HCT116 (cell line): ENCODE data around the gene KRTAP12-2. TPM values are rescaled to one million over a fixed set of nuclear protein-coding genes. Genes with fewer than 3 reads are reported as not detected.

Experiments used
- ATAC-seq: fragments of 200-7000 bp; cut with Tn5 transposase; 2 replicates; pipeline ENCODE4 v1.9.1; 2020; ENCODE audit warnings: mild to moderate bottlenecking, moderate library complexity
- BruUV-seq: library from RNA; stranded (reverse); fragments of 400-500 nt; replicated peaks from 2 replicates; lab custom pipeline; 2021; lab: Mats Ljungman, UMichigan
- CTCF ChIA-PET: fragments of 300-600 bp; sonication (Branson Sonifier 250); formaldehyde crosslinking; loops from one replicate; lab custom pipeline; 2021; ENCODE audit warnings: antibody characterized with exemption; lab: Charles Lee
- POLR2A ChIA-PET: fragments of 300-600, 350-600 bp; sonication (Branson Sonifier 250); formaldehyde crosslinking; loops from one replicate; lab custom pipeline; 2021; ENCODE audit warnings: antibody characterized with exemption; lab: Charles Lee
- RAD21 ChIA-PET, 2 experiments: fragments of 300-600 bp; sonication (Branson Sonifier 250); formaldehyde crosslinking; loops; one replicate each; lab custom pipeline; 2023; ENCODE audit warnings: low total read pairs in 2 of 2; ENCODE audit not compliant: uncharacterized antibody in 2 of 2, unreplicated experiment in 2 of 2, low non-redundant PET in 1 of 2; lab: Charles Lee
- DNase-seq: peaks from one replicate; pipeline ENCODE4 v3.0.0-alpha.2; 2010; ENCODE audit warnings: low read depth, low spot score
- H2AFZ ChIP-seq: fragments of 200-600 bp; shearing (Covaris generic), sonication (generic); 2 replicates; pipeline ENCODE4 v1.6.1; 2017; ENCODE audit warnings: low read depth, mixed run types, mixed read lengths, antibody characterized with exemption, low read length; ENCODE audit not compliant: poor library complexity, severe bottlenecking
- H3K27ac ChIP-seq: 2 replicates; pipeline ENCODE4 v1.5.1; 2012; ENCODE audit warnings: low read depth, low read length
- H3K27me3 ChIP-seq: fragments of 200-600 bp; sonication (generic); 2 replicates; pipeline ENCODE4 v1.6.1; 2016; ENCODE audit warnings: mixed run types, low read length, mixed read lengths; ENCODE audit not compliant: insufficient read depth
- H3K36me3 ChIP-seq, 2 experiments: fragments of 200-500 bp in 1 of 2; fragments of 200-600 bp in 1 of 2; sonication (Bioruptor generic) in 1 of 2; sonication (generic) in 1 of 2; 2 replicates each; pipeline versions ENCODE4 v1.5.1 to v1.6.1; 2014 to 2016; ENCODE audit warnings: low read length in 2 of 2, inconsistent platforms in 1 of 2, mixed read lengths in 1 of 2, mixed run types in 1 of 2; ENCODE audit not compliant: insufficient read depth in 2 of 2, control insufficient read depth in 1 of 2
- H3K4me1 ChIP-seq, 2 experiments: fragments of 200-600 bp in 1 of 2; sonication (generic) in 1 of 2; 2 replicates each; pipeline versions ENCODE4 v1.5.1 to v1.6.1; 2012 to 2017; ENCODE audit warnings: low read length in 2 of 2, inconsistent platforms in 1 of 2, mild to moderate bottlenecking in 1 of 2, mixed read lengths in 1 of 2, mixed run types in 1 of 2, moderate library complexity in 1 of 2; ENCODE audit not compliant: insufficient read depth in 2 of 2, control insufficient read depth in 1 of 2
- H3K4me2 ChIP-seq: fragments of 200-600 bp; sonication (generic); 2 replicates; pipeline ENCODE4 v1.6.1; 2017; ENCODE audit warnings: mixed run types, low read length, mixed read lengths
- H3K4me3 ChIP-seq, 2 experiments: fragments of 200-600 bp in 1 of 2; sonication (generic) in 1 of 2; replicated peaks in 1 of 2; 2 replicates each; pipeline ENCODE4 v1.5.1; 2011 to 2016; ENCODE audit warnings: low read length in 2 of 2, control low read depth in 1 of 2, low read depth in 1 of 2, mild to moderate bottlenecking in 1 of 2, mixed read lengths in 1 of 2, mixed run types in 1 of 2
- H3K79me2 ChIP-seq: fragments of 200-600 bp; sonication (generic); 2 replicates; pipeline ENCODE4 v1.6.1; 2017; ENCODE audit warnings: mild to moderate bottlenecking, mixed run types, low read length, moderate library complexity, mixed read lengths; ENCODE audit not compliant: insufficient read depth
- H3K9ac ChIP-seq: fragments of 200-600 bp; sonication (generic); 2 replicates; pipeline ENCODE4 v1.6.1; 2016; ENCODE audit warnings: low read length, mixed read lengths
- H3K9me2 ChIP-seq: fragments of 200-600 bp; sonication (generic), shearing (Covaris generic); 2 replicates; pipeline ENCODE4 v1.6.1; 2017; ENCODE audit warnings: mixed run types, mild to moderate bottlenecking, moderate library complexity; ENCODE audit not compliant: insufficient read depth
- H3K9me3 ChIP-seq, 2 experiments: fragments of 200-500 bp in 1 of 2; fragments of 200-600 bp in 1 of 2; sonication (Bioruptor generic) in 1 of 2; sonication (generic) in 1 of 2; 2 replicates each; pipeline ENCODE4 v1.6.1; 2014 to 2017; ENCODE audit warnings: low read length in 2 of 2, mixed read lengths in 2 of 2, inconsistent platforms in 1 of 2, low read depth in 1 of 2, mild to moderate bottlenecking in 1 of 2, mixed run types in 1 of 2, moderate library complexity in 1 of 2; ENCODE audit not compliant: control insufficient read depth in 1 of 2, insufficient read depth in 1 of 2
- H4K20me1 ChIP-seq: fragments of 200-600 bp; sonication (generic), shearing (Covaris generic); 2 replicates; pipeline ENCODE4 v1.6.1; 2017; ENCODE audit warnings: mixed run types, mild to moderate bottlenecking, moderate library complexity; ENCODE audit not compliant: insufficient read depth
- CBX3 ChIP-seq: IDR thresholded peaks from 2 replicates; pipeline ENCODE4 v1.6.1; 2012; ENCODE audit warnings: low read depth
- EGR1 ChIP-seq: IDR thresholded peaks from 2 replicates; pipeline ENCODE4 v1.6.1; 2012; ENCODE audit warnings: low read depth
- ELF1 ChIP-seq: IDR thresholded peaks from 2 replicates; pipeline ENCODE4 v1.6.1; 2012; ENCODE audit warnings: low read depth, borderline replicate concordance
- EZH2 ChIP-seq: fragments of 200-600 bp; sonication (generic); IDR thresholded peaks from 2 replicates; pipeline ENCODE4 v1.6.1; 2017; ENCODE audit warnings: antibody characterized with exemption, mixed run types
- EZH2phosphoT487 ChIP-seq: fragments of 200-600 bp; IDR thresholded peaks from 2 replicates; pipeline ENCODE4 v1.6.1; 2018; ENCODE audit warnings: antibody characterized with exemption, borderline replicate concordance
- FOSL1 ChIP-seq: IDR thresholded peaks from 2 replicates; pipeline ENCODE4 v1.6.1; 2012; ENCODE audit warnings: low read depth
- POLR2A ChIP-seq: IDR thresholded peaks from 2 replicates; pipeline ENCODE4 v1.7.0; 2011; ENCODE audit warnings: borderline replicate concordance; ENCODE audit not compliant: insufficient read depth, insufficient read length; ENCODE audit errors: extremely low read depth
- POLR2AphosphoS5 ChIP-seq: IDR thresholded peaks from 2 replicates; pipeline ENCODE4 v1.6.1; 2011; ENCODE audit warnings: mild to moderate bottlenecking, low read depth, low read length, moderate library complexity
- RAD21 ChIP-seq: IDR thresholded peaks from 2 replicates; pipeline ENCODE4 v1.6.1; 2012; ENCODE audit warnings: low read depth, mild to moderate bottlenecking
- SIN3A ChIP-seq: IDR thresholded peaks from 2 replicates; pipeline ENCODE4 v1.6.1; 2012; ENCODE audit warnings: low read depth
- SP1 ChIP-seq: IDR thresholded peaks from 2 replicates; pipeline ENCODE4 v1.6.1; 2012; ENCODE audit warnings: low read depth
- SRF ChIP-seq: IDR thresholded peaks from 2 replicates; pipeline ENCODE4 v1.6.1; 2012; ENCODE audit warnings: low read depth
- ZFX ChIP-seq: fragments of 450-650 bp; IDR thresholded peaks from 2 replicates; pipeline ENCODE4 v1.6.1; 2017
- intact Hi-C: fragments of 100-400 bp; cut with micrococcal nuclease; formaldehyde crosslinking; loops from 2 replicates; pipeline ENCODE4 v1.10.0; 2022
- total RNA-seq: library from RNA; stranded (reverse); gene quantifications from one replicate; pipeline ENCODE4 v1.2.1, GENCODE V29; 2021; ENCODE audit not compliant: unreplicated experiment
- TF ChIP-seq, protein P1 (sequence below): IDR thresholded peaks from 2 replicates; pipeline ENCODE4 v1.6.1; 2011; ENCODE audit warnings: mild to moderate bottlenecking, low read length, moderate library complexity; ENCODE audit not compliant: insufficient replicate concordance; ENCODE audit errors: extremely low read depth
- TF ChIP-seq, protein P2 (sequence below): IDR thresholded peaks from 2 replicates; pipeline ENCODE4 v1.6.1; 2012
- TF ChIP-seq, protein P3 (sequence below): IDR thresholded peaks from 2 replicates; pipeline ENCODE4 v1.6.1; 2012; ENCODE audit warnings: low read depth

The KRTAP12-2 gene
- total RNA-seq, 1 experiment from 2014 or later: not detected

DNA sequence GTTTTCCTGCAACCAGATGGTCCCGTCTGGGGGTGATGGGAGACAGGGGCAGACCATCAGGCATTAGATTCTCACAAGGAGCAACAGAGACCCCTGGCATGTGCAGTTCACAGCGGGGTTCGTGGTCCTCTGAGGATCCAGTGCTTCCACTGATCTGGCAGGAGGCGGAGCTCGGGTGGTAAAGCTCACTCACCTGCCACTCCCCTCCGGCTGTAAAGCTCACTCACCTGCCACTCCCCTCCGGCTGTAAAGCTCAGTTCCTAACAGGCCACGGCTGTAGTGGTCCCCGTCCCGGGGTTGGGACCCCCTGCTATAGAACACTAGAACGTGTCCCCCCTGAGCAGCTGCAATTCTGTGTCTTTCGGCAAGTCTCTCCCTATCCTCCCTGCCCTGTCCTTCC is 34.8 kb upstream of the KRTAP12-2 start:
- H3K9me2 ChIP-seq: no peaks in the 10 kb centered on the region
- DNase-seq (no peak), ATAC-seq (no peak)
- intact Hi-C loops: no loop called here
- POLR2A ChIA-PET: no interaction called here
- CTCF ChIA-PET: interaction anchor here (1.0 kb wide), 1 partner anchor 41 kb away, joined by 3 read pairs; no protein-coding TSS in a partner anchor
- RAD21 ChIA-PET: no interaction called here
- no peaks in the 10 kb centered on the region for H4K20me1 ChIP-seq
- no peaks in the 10 kb centered on the region for H3K79me2 ChIP-seq
- no peaks in the 10 kb centered on the region for H3K9me3 ChIP-seq
- H3K27me3 ChIP-seq: peaks cover 10% of the 10 kb centered on the region; the same call in 1 of the 2 replicates
- no peak overlapping the region for H3K4me3 ChIP-seq
- no TSS peak for BruUV-seq
- TF ChIP-seq SRF (no peak), POLR2AphosphoS5 (no peak), EZH2 (no peak), ZFX (no peak), RAD21 (no peak), ELF1 (no peak), EGR1 (no peak)
- TF ChIP-seq, protein P1, sequence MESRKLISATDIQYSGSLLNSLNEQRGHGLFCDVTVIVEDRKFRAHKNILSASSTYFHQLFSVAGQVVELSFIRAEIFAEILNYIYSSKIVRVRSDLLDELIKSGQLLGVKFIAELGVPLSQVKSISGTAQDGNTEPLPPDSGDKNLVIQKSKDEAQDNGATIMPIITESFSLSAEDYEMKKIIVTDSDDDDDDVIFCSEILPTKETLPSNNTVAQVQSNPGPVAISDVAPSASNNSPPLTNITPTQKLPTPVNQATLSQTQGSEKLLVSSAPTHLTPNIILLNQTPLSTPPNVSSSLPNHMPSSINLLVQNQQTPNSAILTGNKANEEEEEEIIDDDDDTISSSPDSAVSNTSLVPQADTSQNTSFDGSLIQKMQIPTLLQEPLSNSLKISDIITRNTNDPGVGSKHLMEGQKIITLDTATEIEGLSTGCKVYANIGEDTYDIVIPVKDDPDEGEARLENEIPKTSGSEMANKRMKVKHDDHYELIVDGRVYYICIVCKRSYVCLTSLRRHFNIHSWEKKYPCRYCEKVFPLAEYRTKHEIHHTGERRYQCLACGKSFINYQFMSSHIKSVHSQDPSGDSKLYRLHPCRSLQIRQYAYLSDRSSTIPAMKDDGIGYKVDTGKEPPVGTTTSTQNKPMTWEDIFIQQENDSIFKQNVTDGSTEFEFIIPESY: no peak
- TF ChIP-seq, protein P2, sequence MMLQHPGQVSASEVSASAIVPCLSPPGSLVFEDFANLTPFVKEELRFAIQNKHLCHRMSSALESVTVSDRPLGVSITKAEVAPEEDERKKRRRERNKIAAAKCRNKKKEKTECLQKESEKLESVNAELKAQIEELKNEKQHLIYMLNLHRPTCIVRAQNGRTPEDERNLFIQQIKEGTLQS: no peak
- H3K4me2 ChIP-seq: no peak overlapping the region
- no peaks in the 10 kb centered on the region for H3K36me3 ChIP-seq
- H3K9ac ChIP-seq: no peak overlapping the region
- H3K27ac ChIP-seq: no peak overlapping the region
- no peaks in the 10 kb centered on the region for H3K4me1 ChIP-seq
- no peak overlapping the region for H2AFZ ChIP-seq

DNA sequence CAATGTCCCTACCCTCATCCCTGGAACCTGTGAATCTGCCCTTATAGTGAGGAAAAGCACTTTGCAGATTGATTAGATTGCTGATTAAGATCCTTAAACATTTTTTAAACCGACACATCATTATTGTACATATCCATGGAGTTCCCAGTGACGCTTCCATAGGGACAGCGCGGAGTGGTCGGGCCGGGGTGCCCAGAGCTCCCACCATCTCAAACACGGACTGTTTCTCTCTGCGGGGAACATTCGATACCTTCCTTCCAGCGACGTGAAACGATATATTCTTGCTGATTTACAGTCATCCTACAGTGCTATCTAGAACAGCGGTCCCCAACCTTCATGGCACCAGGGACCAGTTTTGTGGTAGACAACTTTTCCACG is 34.3 kb upstream of the KRTAP12-2 start:
- POLR2A ChIA-PET: no interaction called here
- Histone ChIP-seq H3K27me3 (peaks cover 10% of the 10 kb centered on the region; the same call in 1 of the 2 replicates), H3K9ac (no peak overlapping the region), H3K9me3 (no peaks in the 10 kb centered on the region), H3K4me1 (no peaks in the 10 kb centered on the region), H3K27ac (no peak overlapping the region), H2AFZ (no peak overlapping the region), H3K36me3 (no peaks in the 10 kb centered on the region), H3K4me3 (no peak overlapping the region), H4K20me1 (no peaks in the 10 kb centered on the region), H3K9me2 (no peaks in the 10 kb centered on the region), H3K79me2 (no peaks in the 10 kb centered on the region), H3K4me2 (no peak overlapping the region)
- BruUV-seq: no TSS peak
- DNase-seq: no peak
- no peak for ATAC-seq
- intact Hi-C loops: no loop called here
- RAD21 ChIA-PET: no interaction called here
- CTCF ChIA-PET: interaction anchor here (1.0 kb wide), 1 partner anchor 42 kb away, joined by 3 read pairs; no protein-coding TSS in a partner anchor
- no peak for TF ChIP-seq SIN3A
- TF ChIP-seq CBX3: no peak
- TF ChIP-seq RAD21: no peak
- TF ChIP-seq, protein P2: no peak
- no peak for TF ChIP-seq SRF
- TF ChIP-seq POLR2AphosphoS5: no peak
- TF ChIP-seq, protein P3, sequence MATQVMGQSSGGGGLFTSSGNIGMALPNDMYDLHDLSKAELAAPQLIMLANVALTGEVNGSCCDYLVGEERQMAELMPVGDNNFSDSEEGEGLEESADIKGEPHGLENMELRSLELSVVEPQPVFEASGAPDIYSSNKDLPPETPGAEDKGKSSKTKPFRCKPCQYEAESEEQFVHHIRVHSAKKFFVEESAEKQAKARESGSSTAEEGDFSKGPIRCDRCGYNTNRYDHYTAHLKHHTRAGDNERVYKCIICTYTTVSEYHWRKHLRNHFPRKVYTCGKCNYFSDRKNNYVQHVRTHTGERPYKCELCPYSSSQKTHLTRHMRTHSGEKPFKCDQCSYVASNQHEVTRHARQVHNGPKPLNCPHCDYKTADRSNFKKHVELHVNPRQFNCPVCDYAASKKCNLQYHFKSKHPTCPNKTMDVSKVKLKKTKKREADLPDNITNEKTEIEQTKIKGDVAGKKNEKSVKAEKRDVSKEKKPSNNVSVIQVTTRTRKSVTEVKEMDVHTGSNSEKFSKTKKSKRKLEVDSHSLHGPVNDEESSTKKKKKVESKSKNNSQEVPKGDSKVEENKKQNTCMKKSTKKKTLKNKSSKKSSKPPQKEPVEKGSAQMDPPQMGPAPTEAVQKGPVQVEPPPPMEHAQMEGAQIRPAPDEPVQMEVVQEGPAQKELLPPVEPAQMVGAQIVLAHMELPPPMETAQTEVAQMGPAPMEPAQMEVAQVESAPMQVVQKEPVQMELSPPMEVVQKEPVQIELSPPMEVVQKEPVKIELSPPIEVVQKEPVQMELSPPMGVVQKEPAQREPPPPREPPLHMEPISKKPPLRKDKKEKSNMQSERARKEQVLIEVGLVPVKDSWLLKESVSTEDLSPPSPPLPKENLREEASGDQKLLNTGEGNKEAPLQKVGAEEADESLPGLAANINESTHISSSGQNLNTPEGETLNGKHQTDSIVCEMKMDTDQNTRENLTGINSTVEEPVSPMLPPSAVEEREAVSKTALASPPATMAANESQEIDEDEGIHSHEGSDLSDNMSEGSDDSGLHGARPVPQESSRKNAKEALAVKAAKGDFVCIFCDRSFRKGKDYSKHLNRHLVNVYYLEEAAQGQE: no peak
- no peak for TF ChIP-seq ELF1
- TF ChIP-seq POLR2A: no peak
- no peak for TF ChIP-seq SP1
- no peak for TF ChIP-seq EZH2
- TF ChIP-seq EGR1: no peak
- no peak for TF ChIP-seq ZFX
- no peak for TF ChIP-seq EZH2phosphoT487
- TF ChIP-seq FOSL1: no peak
